WTC11 (cell line): ENCODE data around the gene GABRB1. TPM values are rescaled to one million over a fixed set of nuclear protein-coding genes. Genes with fewer than 3 reads are reported as not detected.

Source experiments
- ATAC-seq: fragments of 200-7000 bp; cut with Tn5 transposase; 2 replicates; pipeline ENCODE4 v1.10.0; 2021; ENCODE audit warnings: mild to moderate bottlenecking, moderate library complexity
- CTCF ChIA-PET: fragments of 300-600 bp; sonication (Branson Sonifier 250); formaldehyde crosslinking; loops from one replicate; lab custom pipeline; 2021; ENCODE audit warnings: antibody characterized with exemption; lab: Charles Lee
- POLR2A ChIA-PET: fragments of 350-600 bp; sonication (Branson Sonifier 250); formaldehyde crosslinking; loops from one replicate; lab custom pipeline; 2021; ENCODE audit warnings: antibody characterized with exemption; lab: Charles Lee
- DNase-seq: peaks from one replicate; pipeline ENCODE4 v3.0.0; 2021; ENCODE audit warnings: low spot score
- H3K27ac Mint-ChIP-seq: 2 replicates; pipeline ENCODE4 v1.8.0; 2021; ENCODE audit warnings: mixed read lengths
- H3K27me3 Mint-ChIP-seq: 2 replicates; pipeline ENCODE4 v1.8.0; 2021; ENCODE audit warnings: low read depth, mild to moderate bottlenecking, moderate library complexity, mixed read lengths
- H3K36me3 Mint-ChIP-seq: 2 replicates; pipeline ENCODE4 v1.8.0; 2021; ENCODE audit warnings: mixed read lengths
- H3K4me1 Mint-ChIP-seq: 2 replicates; pipeline ENCODE4 v1.8.0; 2022; ENCODE audit warnings: mixed read lengths
- H3K4me3 Mint-ChIP-seq: 2 replicates; pipeline ENCODE4 v1.8.0; 2021; ENCODE audit warnings: mild to moderate bottlenecking, moderate library complexity, mixed read lengths
- H3K9me3 Mint-ChIP-seq: 2 replicates; pipeline ENCODE4 v1.8.0; 2021; ENCODE audit warnings: mixed read lengths
- CBFB ChIP-seq: sonication (generic); formaldehyde crosslinking; IDR thresholded peaks from 2 replicates; pipeline ENCODE4 v1.8.1; 2022; ENCODE audit warnings: mild to moderate bottlenecking, low read depth, missing genetic modification reagents
- CTCF ChIP-seq: fragments of 200-600 bp; IDR thresholded peaks from 2 replicates; pipeline ENCODE4 v1.8.0; 2022; ENCODE audit warnings: antibody characterized with exemption
- FOXK1 ChIP-seq: sonication (generic); formaldehyde crosslinking; IDR thresholded peaks from 2 replicates; pipeline ENCODE4 v1.8.0; 2022; ENCODE audit warnings: mild to moderate bottlenecking, moderate library complexity, missing genetic modification reagents
- KAT7 ChIP-seq: sonication (generic); formaldehyde crosslinking; IDR thresholded peaks from 2 replicates; pipeline ENCODE4 v1.8.1; 2023; ENCODE audit warnings: missing genetic modification reagents, mild to moderate bottlenecking, borderline replicate concordance
- TCF7 ChIP-seq: sonication (generic); formaldehyde crosslinking; IDR thresholded peaks from 2 replicates; pipeline ENCODE4 v1.8.0; 2022; ENCODE audit warnings: mild to moderate bottlenecking, low read depth, missing genetic modification reagents, moderate library complexity
- TEAD4 ChIP-seq: sonication (generic); formaldehyde crosslinking; IDR thresholded peaks from 2 replicates; pipeline ENCODE4 v1.8.0; 2022; ENCODE audit warnings: mild to moderate bottlenecking, missing genetic modification reagents
- ZNF219 ChIP-seq: sonication (generic); formaldehyde crosslinking; IDR thresholded peaks from 2 replicates; pipeline ENCODE4 v1.8.0; 2023; ENCODE audit warnings: missing genetic modification reagents, mild to moderate bottlenecking, borderline replicate concordance
- total RNA-seq: library from RNA; stranded (reverse); gene quantifications from 3 replicates; pipeline ENCODE4 v1.2.3, GENCODE V29; 2021
- TF ChIP-seq, protein P1 (sequence below): sonication (generic); formaldehyde crosslinking; IDR thresholded peaks from 2 replicates; pipeline ENCODE4 v1.8.1; 2022; ENCODE audit warnings: mild to moderate bottlenecking, moderate library complexity, missing genetic modification reagents
- TF ChIP-seq, protein P2 (sequence below): sonication (generic); formaldehyde crosslinking; IDR thresholded peaks from 2 replicates; pipeline ENCODE4 v1.8.0; 2023; ENCODE audit warnings: missing genetic modification reagents, mild to moderate bottlenecking, borderline replicate concordance
- TF ChIP-seq, protein P3 (sequence below): sonication (generic); formaldehyde crosslinking; IDR thresholded peaks from 2 replicates; pipeline ENCODE4 v1.8.0; 2022; ENCODE audit warnings: mild to moderate bottlenecking, missing genetic modification reagents

Gene GABRB1
- total RNA-seq, 1 experiment from 2014 or later, result 0.66 TPM

DNA sequence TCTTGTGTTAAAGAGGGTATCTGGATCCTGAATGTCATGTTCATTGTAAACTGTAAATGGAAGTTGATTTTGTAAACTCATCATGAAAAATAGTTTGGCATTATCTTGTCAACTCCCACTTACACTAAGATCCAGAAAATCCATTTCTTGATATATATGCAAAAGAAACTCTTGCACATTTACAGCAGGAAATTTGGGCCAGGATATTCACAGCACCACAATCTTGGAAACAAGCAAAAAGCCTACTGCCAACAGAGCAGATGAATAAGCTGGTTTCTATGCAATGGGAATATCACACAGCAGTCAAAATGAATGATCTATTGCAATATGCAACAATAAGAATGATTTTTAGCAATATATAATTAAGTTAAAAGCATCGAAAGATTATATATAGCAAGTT lies 46.6 kb upstream of the GABRB1 start:
- Mint-ChIP-seq H3K27ac (no peak overlapping the region), H3K36me3 (no peaks in the 10 kb centered on the region), H3K27me3 (peaks cover 13% of the 10 kb centered on the region), H3K4me1 (peaks cover 8% of the 10 kb centered on the region), H3K4me3 (no peak overlapping the region), H3K9me3 (no peaks in the 10 kb centered on the region)
- no peak for ATAC-seq
- CTCF ChIA-PET, result no interaction called here
- TF ChIP-seq KAT7 (CRISPR knock-in tag) (no peak), CBFB (CRISPR knock-in tag) (no peak), CTCF (no peak), TCF7 (CRISPR knock-in tag) (no peak), ZNF219 (CRISPR knock-in tag) (no peak)
- TF ChIP-seq, protein P1, sequence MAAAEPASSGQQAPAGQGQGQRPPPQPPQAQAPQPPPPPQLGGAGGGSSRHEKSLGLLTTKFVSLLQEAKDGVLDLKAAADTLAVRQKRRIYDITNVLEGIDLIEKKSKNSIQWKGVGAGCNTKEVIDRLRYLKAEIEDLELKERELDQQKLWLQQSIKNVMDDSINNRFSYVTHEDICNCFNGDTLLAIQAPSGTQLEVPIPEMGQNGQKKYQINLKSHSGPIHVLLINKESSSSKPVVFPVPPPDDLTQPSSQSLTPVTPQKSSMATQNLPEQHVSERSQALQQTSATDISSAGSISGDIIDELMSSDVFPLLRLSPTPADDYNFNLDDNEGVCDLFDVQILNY (CRISPR knock-in tag), result no peak
- TF ChIP-seq, protein P2, sequence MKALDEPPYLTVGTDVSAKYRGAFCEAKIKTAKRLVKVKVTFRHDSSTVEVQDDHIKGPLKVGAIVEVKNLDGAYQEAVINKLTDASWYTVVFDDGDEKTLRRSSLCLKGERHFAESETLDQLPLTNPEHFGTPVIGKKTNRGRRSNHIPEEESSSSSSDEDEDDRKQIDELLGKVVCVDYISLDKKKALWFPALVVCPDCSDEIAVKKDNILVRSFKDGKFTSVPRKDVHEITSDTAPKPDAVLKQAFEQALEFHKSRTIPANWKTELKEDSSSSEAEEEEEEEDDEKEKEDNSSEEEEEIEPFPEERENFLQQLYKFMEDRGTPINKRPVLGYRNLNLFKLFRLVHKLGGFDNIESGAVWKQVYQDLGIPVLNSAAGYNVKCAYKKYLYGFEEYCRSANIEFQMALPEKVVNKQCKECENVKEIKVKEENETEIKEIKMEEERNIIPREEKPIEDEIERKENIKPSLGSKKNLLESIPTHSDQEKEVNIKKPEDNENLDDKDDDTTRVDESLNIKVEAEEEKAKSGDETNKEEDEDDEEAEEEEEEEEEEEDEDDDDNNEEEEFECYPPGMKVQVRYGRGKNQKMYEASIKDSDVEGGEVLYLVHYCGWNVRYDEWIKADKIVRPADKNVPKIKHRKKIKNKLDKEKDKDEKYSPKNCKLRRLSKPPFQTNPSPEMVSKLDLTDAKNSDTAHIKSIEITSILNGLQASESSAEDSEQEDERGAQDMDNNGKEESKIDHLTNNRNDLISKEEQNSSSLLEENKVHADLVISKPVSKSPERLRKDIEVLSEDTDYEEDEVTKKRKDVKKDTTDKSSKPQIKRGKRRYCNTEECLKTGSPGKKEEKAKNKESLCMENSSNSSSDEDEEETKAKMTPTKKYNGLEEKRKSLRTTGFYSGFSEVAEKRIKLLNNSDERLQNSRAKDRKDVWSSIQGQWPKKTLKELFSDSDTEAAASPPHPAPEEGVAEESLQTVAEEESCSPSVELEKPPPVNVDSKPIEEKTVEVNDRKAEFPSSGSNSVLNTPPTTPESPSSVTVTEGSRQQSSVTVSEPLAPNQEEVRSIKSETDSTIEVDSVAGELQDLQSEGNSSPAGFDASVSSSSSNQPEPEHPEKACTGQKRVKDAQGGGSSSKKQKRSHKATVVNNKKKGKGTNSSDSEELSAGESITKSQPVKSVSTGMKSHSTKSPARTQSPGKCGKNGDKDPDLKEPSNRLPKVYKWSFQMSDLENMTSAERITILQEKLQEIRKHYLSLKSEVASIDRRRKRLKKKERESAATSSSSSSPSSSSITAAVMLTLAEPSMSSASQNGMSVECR, result no peak
- DNase-seq, result no peak
- POLR2A ChIA-PET, result no interaction called here

GRCh38 chr4:46986922-46987638 lies 44.3 kb upstream of the GABRB1 start:
- DNase-seq (no peak), ATAC-seq (no peak)
- peaks cover 1% of the 10 kb centered on the region for H3K4me1 Mint-ChIP-seq
- no peak overlapping the region for H3K27ac Mint-ChIP-seq
- POLR2A ChIA-PET, result no interaction called here
- no peak overlapping the region for H3K4me3 Mint-ChIP-seq
- CTCF ChIA-PET, result no interaction called here
- no peaks in the 10 kb centered on the region for H3K9me3 Mint-ChIP-seq
- peaks cover 36% of the 10 kb centered on the region for H3K27me3 Mint-ChIP-seq
- TF ChIP-seq, protein P3, sequence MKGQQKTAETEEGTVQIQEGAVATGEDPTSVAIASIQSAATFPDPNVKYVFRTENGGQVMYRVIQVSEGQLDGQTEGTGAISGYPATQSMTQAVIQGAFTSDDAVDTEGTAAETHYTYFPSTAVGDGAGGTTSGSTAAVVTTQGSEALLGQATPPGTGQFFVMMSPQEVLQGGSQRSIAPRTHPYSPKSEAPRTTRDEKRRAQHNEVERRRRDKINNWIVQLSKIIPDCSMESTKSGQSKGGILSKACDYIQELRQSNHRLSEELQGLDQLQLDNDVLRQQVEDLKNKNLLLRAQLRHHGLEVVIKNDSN, result no peak
- TF ChIP-seq, all 79 proteins: peak for 0
- no peaks in the 10 kb centered on the region for H3K36me3 Mint-ChIP-seq

DNA sequence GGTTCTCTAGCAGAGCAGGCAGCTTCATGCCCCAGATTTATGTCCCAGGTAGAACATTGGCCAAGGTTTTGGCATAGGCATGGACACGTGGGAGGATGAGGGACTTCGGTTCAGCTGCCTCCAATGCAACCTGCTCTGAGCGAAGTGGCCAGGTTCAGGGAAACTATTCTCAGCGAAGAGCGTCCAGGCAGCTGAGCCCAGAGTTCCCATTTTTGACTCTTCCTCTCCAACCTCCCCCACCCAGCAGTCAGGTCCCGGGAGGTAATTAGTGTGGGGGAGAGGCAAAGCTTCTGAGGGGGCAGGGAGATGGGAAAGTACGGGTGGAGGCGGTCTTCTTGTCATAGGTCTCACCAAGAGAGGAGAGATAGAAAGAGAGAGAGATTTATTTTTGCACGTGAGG lies 39.0 kb upstream of the GABRB1 start:
- Mint-ChIP-seq H3K9me3 (no peaks in the 10 kb centered on the region), H3K4me3 (peak overlapping the region; percentile 81), H3K4me1 (peaks cover 19% of the 10 kb centered on the region), H3K27me3 (peaks cover 88% of the 10 kb centered on the region), H3K36me3 (no peaks in the 10 kb centered on the region), H3K27ac (no peak overlapping the region)
- ATAC-seq (no peak), DNase-seq (no peak)
- CTCF ChIA-PET, result interaction anchor here (1.9 kb wide), 1 partner anchor 130 kb away, joined by 6 read pairs; no protein-coding TSS in a partner anchor
- POLR2A ChIA-PET, result no interaction called here
- TF ChIP-seq TEAD4 (CRISPR knock-in tag), result no peak
- TF ChIP-seq FOXK1 (CRISPR knock-in tag), result no peak
